SK-N-SH (cell line): ENCODE results near the gene CDCP2. TPM values are rescaled to one million over a fixed set of nuclear protein-coding genes. Genes with fewer than 3 reads are reported as not detected.

Experiments
- CTCF ChIA-PET: fragments of 300-600, 350-600 bp; formaldehyde crosslinking; extraction: SDS; loops from one replicate; lab custom pipeline; 2021; lab: Yijun Ruan, JAX
- POLR2A ChIA-PET: fragments of 350-600 bp; sonication (Branson Sonifier 250); formaldehyde crosslinking; extraction: SDS; loops from one replicate; lab custom pipeline; 2020; ENCODE audit warnings: antibody characterized with exemption, inconsistent platforms; lab: Yijun Ruan, JAX
- DNase-seq: peaks from one replicate; pipeline ENCODE4 v3.0.0; 2012
- H2AFZ ChIP-seq: fragments of 200-600 bp; sonication (generic); 2 replicates; pipeline ENCODE4 v1.8.1; 2016; ENCODE audit warnings: antibody characterized with exemption, mild to moderate bottlenecking, low read depth
- H3F3A ChIP-seq: fragments of 200-600 bp; sonication (generic); replicated peaks from 2 replicates; pipeline ENCODE3; 2016; ENCODE audit warnings: antibody characterized with exemption, mild to moderate bottlenecking; ENCODE audit not compliant: insufficient read depth
- H3K27ac ChIP-seq, 2 experiments: fragments of 200-500 bp in 1 of 2; fragments of 200-600 bp in 1 of 2; sonication (Bioruptor generic) in 1 of 2; sonication (generic), shearing (Covaris generic) in 1 of 2; 2 replicates each; pipeline versions ENCODE4 v1.5.1 to v1.6.1; 2014 to 2016; ENCODE audit warnings: low read depth in 2 of 2, inconsistent platforms in 1 of 2, low read length in 1 of 2, mild to moderate bottlenecking in 1 of 2, mixed read lengths in 1 of 2
- H3K27me3 ChIP-seq: fragments of 200-600 bp; sonication (generic), shearing (Covaris generic); 2 replicates; pipeline ENCODE4 v1.6.1; 2016; ENCODE audit warnings: mixed run types; ENCODE audit not compliant: insufficient read depth
- H3K36me3 ChIP-seq, 2 experiments: fragments of 200-500 bp in 1 of 2; fragments of 200-600 bp in 1 of 2; sonication (Bioruptor generic) in 1 of 2; sonication (generic) in 1 of 2; replicated peaks in 1 of 2; 2 replicates each; pipeline versions ENCODE3 to v1.5.1; 2014 to 2016; ENCODE audit warnings: low read length in 1 of 2, mild to moderate bottlenecking in 1 of 2; ENCODE audit not compliant: insufficient read depth in 2 of 2, control insufficient read depth in 1 of 2
- H3K4me1 ChIP-seq, 2 experiments: fragments of 200-500 bp in 1 of 2; fragments of 200-600 bp in 1 of 2; sonication (Bioruptor generic) in 1 of 2; sonication (generic), shearing (Covaris generic) in 1 of 2; 2 replicates each; pipeline versions ENCODE4 v1.5.1 to v1.6.1; 2014 to 2016; ENCODE audit warnings: low read depth in 1 of 2, low read length in 1 of 2, mixed run types in 1 of 2; ENCODE audit not compliant: insufficient read depth in 2 of 2, control insufficient read depth in 1 of 2
- H3K4me2 ChIP-seq: fragments of 200-600 bp; sonication (generic), shearing (Covaris generic); 2 replicates; pipeline ENCODE4 v1.6.1; 2017; ENCODE audit warnings: mixed run types
- H3K4me3 ChIP-seq, 2 experiments: fragments of 200-500 bp in 1 of 2; fragments of 200-600 bp in 1 of 2; sonication (Bioruptor generic) in 1 of 2; sonication (generic), shearing (Covaris generic) in 1 of 2; 2 replicates each; pipeline versions ENCODE4 v1.5.1 to v1.8.1; 2014 to 2016; ENCODE audit warnings: low read depth in 2 of 2, inconsistent platforms in 1 of 2, low read length in 1 of 2, mild to moderate bottlenecking in 1 of 2, mixed read lengths in 1 of 2, moderate library complexity in 1 of 2
- H3K79me2 ChIP-seq: fragments of 200-600 bp; sonication (generic); 2 replicates; pipeline ENCODE4 v1.8.1; 2017; ENCODE audit warnings: mild to moderate bottlenecking; ENCODE audit not compliant: insufficient read depth
- H3K9ac ChIP-seq: fragments of 200-600 bp; sonication (generic); 2 replicates; pipeline ENCODE4 v1.6.1; 2017; ENCODE audit warnings: mixed run types
- H3K9me2 ChIP-seq: fragments of 200-600 bp; sonication (generic); 2 replicates; pipeline ENCODE4 v1.6.1; 2017; ENCODE audit warnings: mixed run types
- H3K9me3 ChIP-seq: fragments of 200-600 bp; sonication (generic); 2 replicates; pipeline ENCODE4 v1.6.1; 2017; ENCODE audit warnings: mixed run types, mild to moderate bottlenecking, moderate library complexity
- H4K20me1 ChIP-seq: fragments of 200-600 bp; sonication (generic); 2 replicates; pipeline ENCODE4 v1.6.1; 2017; ENCODE audit warnings: mild to moderate bottlenecking, mixed run types; ENCODE audit not compliant: insufficient read depth
- EZH2phosphoT487 ChIP-seq: fragments of 200-600 bp; sonication (generic); IDR thresholded peaks from 2 replicates; pipeline ENCODE4 v1.6.1; 2017; ENCODE audit warnings: low read depth, mixed run types, mild to moderate bottlenecking, antibody characterized with exemption, moderate library complexity, borderline replicate concordance
- FOXM1 ChIP-seq: IDR thresholded peaks from 2 replicates; pipeline ENCODE4 v1.4.0; 2012; ENCODE audit warnings: low read depth, mild to moderate bottlenecking
- GABPA ChIP-seq: IDR thresholded peaks from 2 replicates; pipeline ENCODE4 v1.4.0; 2012; ENCODE audit warnings: low read depth, mild to moderate bottlenecking
- MAX ChIP-seq: IDR thresholded peaks from 2 replicates; pipeline ENCODE4 v1.4.0; 2012; ENCODE audit warnings: low read depth
- MEF2A ChIP-seq: IDR thresholded peaks from 2 replicates; pipeline ENCODE4 v1.4.0; 2012; ENCODE audit warnings: low read depth, borderline replicate concordance
- MXI1 ChIP-seq: IDR thresholded peaks from 2 replicates; pipeline ENCODE4 v1.6.1; 2012; ENCODE audit warnings: mild to moderate bottlenecking, low read depth, low read length, improper control_type of control experiment
- NFIC ChIP-seq: IDR thresholded peaks from 2 replicates; pipeline ENCODE4 v1.4.0; 2012; ENCODE audit warnings: borderline replicate concordance
- RXRA ChIP-seq: IDR thresholded peaks from 2 replicates; pipeline ENCODE4 v1.4.0; 2012; ENCODE audit warnings: low read depth, mild to moderate bottlenecking, borderline replicate concordance
- SMC3 ChIP-seq: IDR thresholded peaks from 2 replicates; pipeline ENCODE4 v1.6.1; 2012; ENCODE audit warnings: low read depth, low read length, improper control_type of control experiment
- TAF1 ChIP-seq: IDR thresholded peaks from 2 replicates; pipeline ENCODE4 v1.6.1; 2012; ENCODE audit warnings: low read depth, mild to moderate bottlenecking, low read length, moderate library complexity, borderline replicate concordance
- WGBS: methylation state at CpG from one replicate; pipeline ENCODE4 v1.1.6; 2017; ENCODE audit warnings: low lambda C conversion rate; 5-methylcytosine and 5-hydroxymethylcytosine counted together
- polyA plus RNA-seq, 3 experiments: library from polyadenylated mRNA; depleted of rRNA; stranded (reverse); fragments of >200 nt; gene quantifications; 2 replicates each; pipeline ENCODE4 v1.2.3, GENCODE V29; 2012
- small RNA-seq, 7 experiments: library from RNA; depleted of rRNA; stranded (forward); fragments of <200 nt; gene quantifications; one replicate each; pipeline ENCODE3, GENCODE V24; 2012

CDCP2 gene
- polyA plus RNA-seq, 1 of the 3 experiments (the other 2 are of a cell fraction): not detected

GRCh38 chr1:54084794-54085193 lies 68.0 kb downstream of the CDCP2 start:
- H3K36me3 ChIP-seq: peaks cover 0 to 12% of the 10 kb centered on the region in 2 experiments
- 98% methylated on average over 2 of the region's 2 CpGs for WGBS
- ChIA-PET CTCF (interaction anchor here (1.8 kb wide), 1 partner anchor 15 kb away, joined by 4 read pairs; no protein-coding TSS in a partner anchor), POLR2A (no interaction called here)
- H3K9me3 ChIP-seq: no peaks in the 10 kb centered on the region
- no peak overlapping the region for H3K9ac ChIP-seq
- no peaks in the 10 kb centered on the region for H3F3A ChIP-seq
- no peak overlapping the region for H3K4me3 ChIP-seq
- no peak overlapping the region for H3K4me2 ChIP-seq
- H3K4me1 ChIP-seq: no peaks in the 10 kb centered on the region
- no peak for TF ChIP-seq TAF1
- TF ChIP-seq MXI1: no peak
- no peak for TF ChIP-seq MEF2A
- TF ChIP-seq MAX: no peak
- no peak for TF ChIP-seq FOXM1
- no peak for TF ChIP-seq SMC3
- TF ChIP-seq RXRA: no peak
- no peak for TF ChIP-seq EZH2phosphoT487
- TF ChIP-seq NFIC: no peak
- no peak for TF ChIP-seq GABPA
- no peaks in the 10 kb centered on the region for H3K79me2 ChIP-seq
- no peaks in the 10 kb centered on the region for H3K27me3 ChIP-seq
- no peak overlapping the region for H3K27ac ChIP-seq
- DNase-seq: no peak
- H3K9me2 ChIP-seq: no peaks in the 10 kb centered on the region
- H2AFZ ChIP-seq: no peak overlapping the region
- H4K20me1 ChIP-seq: no peaks in the 10 kb centered on the region

Small RNA genes lying within 50 kb of the gene (small RNA-seq; reads per million reads assigned to genes)
- gene AL353898.1 (0 reads per million in 7 experiments), gene AL353898.2 (0 reads per million in 7 experiments)

Other genes starting within 250 kb of the CDCP2 start
- 25.7 TPM in 2 replicates for gene IFT25, start 207.3 kb downstream of the CDCP2 start, polyA plus RNA-seq (2012; rRNA removed)
- gene LRRC42, start 206.7 kb downstream of the CDCP2 start, polyA plus RNA-seq (2012; rRNA removed): 35.0 and 40.9 TPM in 2 replicates
- gene LDLRAD1, start 134.8 kb downstream of the CDCP2 start, polyA plus RNA-seq (2012; rRNA removed): not detected in 2 replicates
- gene TMEM59, start 99.8 kb downstream of the CDCP2 start, polyA plus RNA-seq (2012; rRNA removed): 249 and 314 TPM in 2 replicates
- gene TCEANC2, start 99.4 kb downstream of the CDCP2 start, polyA plus RNA-seq (2012; rRNA removed): 4.7 and 5.5 TPM in 2 replicates
- 3.3 and 4.7 TPM in 2 replicates for gene CYB5RL, start 47.0 kb upstream of the CDCP2 start, polyA plus RNA-seq (2012; rRNA removed)
- gene MRPL37, start 47.2 kb upstream of the CDCP2 start, polyA plus RNA-seq (2012; rRNA removed): 10.1 and 11.3 TPM in 2 replicates